ENCODE data around the gene SLC24A3.
A peak's percentile ranks its signal among the peaks of the same experiment; 100 is the strongest.

The SLC24A3 gene

DNA sequence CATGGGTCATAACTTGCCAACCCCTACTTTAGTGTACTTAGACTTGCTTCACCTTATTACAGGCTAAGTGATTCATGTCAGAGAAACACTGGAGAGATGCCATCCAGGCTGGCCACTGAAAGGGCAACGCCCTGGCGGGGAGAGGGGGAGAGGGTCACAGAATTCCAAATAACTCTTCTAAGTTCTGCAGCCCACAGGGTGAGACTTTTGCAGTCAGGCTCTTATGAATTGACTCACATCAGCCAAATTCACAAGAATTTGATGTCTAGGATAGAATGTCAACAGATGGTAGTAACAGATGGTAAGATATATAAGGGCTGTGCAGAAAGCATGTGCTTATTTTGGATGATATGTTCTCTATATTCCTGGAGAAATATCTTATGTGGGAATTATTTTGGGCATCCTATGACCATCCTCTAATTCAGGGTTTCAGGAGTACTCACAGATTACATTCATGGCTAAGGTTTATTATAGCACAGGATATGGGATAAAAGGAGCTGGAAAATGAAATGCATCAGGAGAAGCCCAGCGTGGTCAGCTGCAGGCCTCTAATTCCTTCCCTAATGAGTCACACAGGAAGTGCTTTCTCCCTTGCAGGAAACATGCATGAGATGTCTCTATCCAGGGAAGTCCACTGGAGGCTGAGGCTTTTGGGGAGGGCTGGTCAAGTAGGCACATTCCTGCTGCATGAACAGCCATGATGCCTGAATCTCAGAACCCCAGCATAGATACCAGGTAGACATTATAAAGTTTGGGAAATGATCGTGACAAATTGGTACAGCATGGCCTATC, 486.9 kb downstream of the SLC24A3 start:
- TF ChIP-seq, protein P1, sequence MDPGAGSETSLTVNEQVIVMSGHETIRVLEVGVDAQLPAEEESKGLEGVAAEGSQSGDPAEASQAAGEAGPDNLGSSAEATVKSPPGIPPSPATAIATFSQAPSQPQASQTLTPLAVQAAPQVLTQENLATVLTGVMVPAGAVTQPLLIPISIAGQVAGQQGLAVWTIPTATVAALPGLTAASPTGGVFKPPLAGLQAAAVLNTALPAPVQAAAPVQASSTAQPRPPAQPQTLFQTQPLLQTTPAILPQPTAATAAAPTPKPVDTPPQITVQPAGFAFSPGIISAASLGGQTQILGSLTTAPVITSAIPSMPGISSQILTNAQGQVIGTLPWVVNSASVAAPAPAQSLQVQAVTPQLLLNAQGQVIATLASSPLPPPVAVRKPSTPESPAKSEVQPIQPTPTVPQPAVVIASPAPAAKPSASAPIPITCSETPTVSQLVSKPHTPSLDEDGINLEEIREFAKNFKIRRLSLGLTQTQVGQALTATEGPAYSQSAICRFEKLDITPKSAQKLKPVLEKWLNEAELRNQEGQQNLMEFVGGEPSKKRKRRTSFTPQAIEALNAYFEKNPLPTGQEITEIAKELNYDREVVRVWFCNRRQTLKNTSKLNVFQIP (CRISPR knock-in tag; IDR thresholded peaks at IDR 0.05; ENCODE audit: borderline replicate concordance, low read depth) = no peak
- TF ChIP-seq, protein P2, sequence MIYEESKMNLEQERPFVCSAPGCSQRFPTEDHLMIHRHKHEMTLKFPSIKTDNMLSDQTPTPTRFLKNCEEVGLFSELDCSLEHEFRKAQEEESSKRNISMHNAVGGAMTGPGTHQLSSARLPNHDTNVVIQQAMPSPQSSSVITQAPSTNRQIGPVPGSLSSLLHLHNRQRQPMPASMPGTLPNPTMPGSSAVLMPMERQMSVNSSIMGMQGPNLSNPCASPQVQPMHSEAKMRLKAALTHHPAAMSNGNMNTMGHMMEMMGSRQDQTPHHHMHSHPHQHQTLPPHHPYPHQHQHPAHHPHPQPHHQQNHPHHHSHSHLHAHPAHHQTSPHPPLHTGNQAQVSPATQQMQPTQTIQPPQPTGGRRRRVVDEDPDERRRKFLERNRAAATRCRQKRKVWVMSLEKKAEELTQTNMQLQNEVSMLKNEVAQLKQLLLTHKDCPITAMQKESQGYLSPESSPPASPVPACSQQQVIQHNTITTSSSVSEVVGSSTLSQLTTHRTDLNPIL (CRISPR knock-in tag; IDR thresholded peaks at IDR 0.05; ENCODE audit: low read depth) = no peak
- TF ChIP-seq ZFP30 (CRISPR knock-in tag; IDR thresholded peaks at IDR 0.05) = no peak
- peak; percentile 27; the same call in 1 of the 3 replicates for ATAC-seq

DNA sequence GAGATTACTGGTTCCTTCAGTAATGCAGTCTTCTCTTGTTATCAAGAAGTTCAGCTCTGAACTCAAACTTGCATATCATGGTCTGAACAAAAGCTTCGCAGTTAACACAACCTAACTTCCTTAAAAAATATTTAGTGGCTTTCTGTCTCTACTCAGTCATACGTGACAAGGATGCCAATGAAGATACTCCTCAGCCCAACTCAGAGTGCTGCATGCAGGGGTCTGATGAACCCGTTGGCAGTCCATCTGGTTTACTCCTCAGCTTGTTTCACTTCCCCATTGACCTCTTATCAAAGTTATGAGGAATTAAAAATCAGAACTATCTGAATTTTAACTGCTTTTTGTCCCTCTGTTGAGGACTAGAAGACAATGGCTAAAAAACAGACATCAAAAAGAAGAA, 489.0 kb downstream of the SLC24A3 start:
- ATAC-seq = no peak
- TF ChIP-seq, protein P2 (CRISPR knock-in tag; IDR thresholded peaks at IDR 0.05; ENCODE audit: low read depth) = no peak
- TF ChIP-seq SNAI2 (CRISPR knock-in tag; IDR thresholded peaks at IDR 0.05) = no peak
- no peak for TF ChIP-seq OSR1 (CRISPR knock-in tag; IDR thresholded peaks at IDR 0.05)
- no peak for TF ChIP-seq ZC3H10 (CRISPR knock-in tag; IDR thresholded peaks at IDR 0.05)
- no peak for TF ChIP-seq ARNTL (CRISPR knock-in tag; IDR thresholded peaks at IDR 0.05; ENCODE audit: borderline replicate concordance, low read depth)
- TF ChIP-seq ZNF70 (CRISPR knock-in tag; IDR thresholded peaks at IDR 0.05) = no peak
- no peak for TF ChIP-seq TOX (CRISPR knock-in tag; IDR thresholded peaks at IDR 0.05; ENCODE audit: borderline replicate concordance)
- TF ChIP-seq ZFP3 (CRISPR knock-in tag; IDR thresholded peaks at IDR 0.05) = no peak

DNA sequence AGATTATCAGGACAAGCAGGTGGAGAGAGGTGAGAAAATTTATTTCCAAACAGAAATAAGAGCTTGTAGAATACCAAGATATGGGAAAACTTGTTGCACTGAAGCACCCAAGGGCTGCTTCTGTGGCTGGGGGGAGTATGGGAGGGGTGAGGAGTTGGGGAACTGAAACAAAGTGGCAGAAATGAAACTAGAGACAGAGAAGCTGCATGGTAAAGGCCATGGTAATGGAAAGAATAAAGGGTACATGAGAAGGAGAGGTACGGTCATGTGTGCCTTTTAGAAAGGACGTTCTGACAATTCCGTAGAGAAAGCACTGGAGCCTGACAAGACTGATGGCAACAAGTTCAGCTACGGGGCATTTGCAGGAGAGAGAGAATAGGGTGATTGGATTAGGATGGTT, 494.0 kb downstream of the SLC24A3 start:
- no peak for ATAC-seq
- TF ChIP-seq, protein P3, sequence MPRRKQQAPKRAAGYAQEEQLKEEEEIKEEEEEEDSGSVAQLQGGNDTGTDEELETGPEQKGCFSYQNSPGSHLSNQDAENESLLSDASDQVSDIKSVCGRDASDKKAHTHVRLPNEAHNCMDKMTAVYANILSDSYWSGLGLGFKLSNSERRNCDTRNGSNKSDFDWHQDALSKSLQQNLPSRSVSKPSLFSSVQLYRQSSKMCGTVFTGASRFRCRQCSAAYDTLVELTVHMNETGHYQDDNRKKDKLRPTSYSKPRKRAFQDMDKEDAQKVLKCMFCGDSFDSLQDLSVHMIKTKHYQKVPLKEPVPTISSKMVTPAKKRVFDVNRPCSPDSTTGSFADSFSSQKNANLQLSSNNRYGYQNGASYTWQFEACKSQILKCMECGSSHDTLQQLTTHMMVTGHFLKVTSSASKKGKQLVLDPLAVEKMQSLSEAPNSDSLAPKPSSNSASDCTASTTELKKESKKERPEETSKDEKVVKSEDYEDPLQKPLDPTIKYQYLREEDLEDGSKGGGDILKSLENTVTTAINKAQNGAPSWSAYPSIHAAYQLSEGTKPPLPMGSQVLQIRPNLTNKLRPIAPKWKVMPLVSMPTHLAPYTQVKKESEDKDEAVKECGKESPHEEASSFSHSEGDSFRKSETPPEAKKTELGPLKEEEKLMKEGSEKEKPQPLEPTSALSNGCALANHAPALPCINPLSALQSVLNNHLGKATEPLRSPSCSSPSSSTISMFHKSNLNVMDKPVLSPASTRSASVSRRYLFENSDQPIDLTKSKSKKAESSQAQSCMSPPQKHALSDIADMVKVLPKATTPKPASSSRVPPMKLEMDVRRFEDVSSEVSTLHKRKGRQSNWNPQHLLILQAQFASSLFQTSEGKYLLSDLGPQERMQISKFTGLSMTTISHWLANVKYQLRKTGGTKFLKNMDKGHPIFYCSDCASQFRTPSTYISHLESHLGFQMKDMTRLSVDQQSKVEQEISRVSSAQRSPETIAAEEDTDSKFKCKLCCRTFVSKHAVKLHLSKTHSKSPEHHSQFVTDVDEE (CRISPR knock-in tag; IDR thresholded peaks at IDR 0.05) = no peak
- TF ChIP-seq ZNF565 (CRISPR knock-in tag; conservative IDR thresholded peaks at IDR 0.05; ENCODE audit: low read depth) (no peak), ZFP30 (CRISPR knock-in tag; IDR thresholded peaks at IDR 0.05) (no peak), ISL1 (CRISPR knock-in tag; IDR thresholded peaks at IDR 0.05) (no peak), CSDC2 (CRISPR knock-in tag; IDR thresholded peaks at IDR 0.05) (no peak), ZNF70 (CRISPR knock-in tag; IDR thresholded peaks at IDR 0.05) (no peak), ARNTL (CRISPR knock-in tag; IDR thresholded peaks at IDR 0.05; ENCODE audit: borderline replicate concordance, low read depth) (no peak), ZC3H10 (CRISPR knock-in tag; IDR thresholded peaks at IDR 0.05) (no peak), TOX (CRISPR knock-in tag; IDR thresholded peaks at IDR 0.05; ENCODE audit: borderline replicate concordance) (no peak), SNAI2 (CRISPR knock-in tag; IDR thresholded peaks at IDR 0.05) (no peak), ZNF8 (CRISPR knock-in tag; IDR thresholded peaks at IDR 0.05) (no peak), PPARA (CRISPR knock-in tag; IDR thresholded peaks at IDR 0.05; ENCODE audit: borderline replicate concordance) (no peak)
- TF ChIP-seq, protein P4, sequence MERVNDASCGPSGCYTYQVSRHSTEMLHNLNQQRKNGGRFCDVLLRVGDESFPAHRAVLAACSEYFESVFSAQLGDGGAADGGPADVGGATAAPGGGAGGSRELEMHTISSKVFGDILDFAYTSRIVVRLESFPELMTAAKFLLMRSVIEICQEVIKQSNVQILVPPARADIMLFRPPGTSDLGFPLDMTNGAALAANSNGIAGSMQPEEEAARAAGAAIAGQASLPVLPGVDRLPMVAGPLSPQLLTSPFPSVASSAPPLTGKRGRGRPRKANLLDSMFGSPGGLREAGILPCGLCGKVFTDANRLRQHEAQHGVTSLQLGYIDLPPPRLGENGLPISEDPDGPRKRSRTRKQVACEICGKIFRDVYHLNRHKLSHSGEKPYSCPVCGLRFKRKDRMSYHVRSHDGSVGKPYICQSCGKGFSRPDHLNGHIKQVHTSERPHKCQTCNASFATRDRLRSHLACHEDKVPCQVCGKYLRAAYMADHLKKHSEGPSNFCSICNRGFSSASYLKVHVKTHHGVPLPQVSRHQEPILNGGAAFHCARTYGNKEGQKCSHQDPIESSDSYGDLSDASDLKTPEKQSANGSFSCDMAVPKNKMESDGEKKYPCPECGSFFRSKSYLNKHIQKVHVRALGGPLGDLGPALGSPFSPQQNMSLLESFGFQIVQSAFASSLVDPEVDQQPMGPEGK (CRISPR knock-in tag; IDR thresholded peaks at IDR 0.05; ENCODE audit: borderline replicate concordance) = no peak
- TF ChIP-seq, protein P5, sequence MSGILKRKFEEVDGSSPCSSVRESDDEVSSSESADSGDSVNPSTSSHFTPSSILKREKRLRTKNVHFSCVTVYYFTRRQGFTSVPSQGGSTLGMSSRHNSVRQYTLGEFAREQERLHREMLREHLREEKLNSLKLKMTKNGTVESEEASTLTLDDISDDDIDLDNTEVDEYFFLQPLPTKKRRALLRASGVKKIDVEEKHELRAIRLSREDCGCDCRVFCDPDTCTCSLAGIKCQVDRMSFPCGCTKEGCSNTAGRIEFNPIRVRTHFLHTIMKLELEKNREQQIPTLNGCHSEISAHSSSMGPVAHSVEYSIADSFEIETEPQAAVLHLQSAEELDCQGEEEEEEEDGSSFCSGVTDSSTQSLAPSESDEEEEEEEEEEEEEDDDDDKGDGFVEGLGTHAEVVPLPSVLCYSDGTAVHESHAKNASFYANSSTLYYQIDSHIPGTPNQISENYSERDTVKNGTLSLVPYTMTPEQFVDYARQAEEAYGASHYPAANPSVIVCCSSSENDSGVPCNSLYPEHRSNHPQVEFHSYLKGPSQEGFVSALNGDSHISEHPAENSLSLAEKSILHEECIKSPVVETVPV (CRISPR knock-in tag; IDR thresholded peaks at IDR 0.05) = no peak
